ENCODE measurements around the gene MANBA.

- TF ChIP-seq CTCF (IDR thresholded peaks at IDR 0.05; ENCODE audit: insufficient read depth, low read length, poor library complexity, severe bottlenecking) (no peak), EZH2phosphoT487 (conservative IDR thresholded peaks at IDR 0.05; ENCODE audit: low read length) (no peak)
Measured at GRCh38 chr4:102687373-102687981, 73.3 kb downstream of the MANBA start.
